ENCODE measurements around the gene NFIX. TPM values are rescaled to one million over a fixed set of nuclear protein-coding genes. Genes with fewer than 3 reads are reported as not detected.

Gene NFIX
- total and polyA plus RNA-seq, 2 of the 13 experiments (the other 11 are each of a cell fraction or from before 2014, with no cell fraction given): 3.4 to 5.4 TPM

DNA sequence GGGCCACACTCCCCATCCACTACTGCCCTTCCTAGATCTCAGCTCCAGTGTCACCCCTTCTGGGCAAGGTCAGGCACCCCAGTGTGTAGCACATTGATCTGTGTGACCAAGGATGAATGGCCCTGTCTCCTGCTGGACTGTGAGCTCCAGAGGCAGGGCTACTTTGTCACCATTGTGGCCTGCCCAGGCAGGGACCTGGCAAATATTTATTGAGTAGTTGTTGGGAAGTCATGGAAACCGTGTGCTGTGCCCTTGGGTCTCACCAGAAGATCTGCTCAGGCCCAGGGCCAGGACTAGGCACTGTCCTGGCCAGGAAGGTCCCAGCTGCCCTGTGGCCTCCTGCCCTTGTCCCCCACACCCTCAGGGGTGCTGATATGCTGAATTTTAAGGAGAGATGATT, 133.3 kb downstream of the NFIX start (continued):
- TF ChIP-seq, protein P1, sequence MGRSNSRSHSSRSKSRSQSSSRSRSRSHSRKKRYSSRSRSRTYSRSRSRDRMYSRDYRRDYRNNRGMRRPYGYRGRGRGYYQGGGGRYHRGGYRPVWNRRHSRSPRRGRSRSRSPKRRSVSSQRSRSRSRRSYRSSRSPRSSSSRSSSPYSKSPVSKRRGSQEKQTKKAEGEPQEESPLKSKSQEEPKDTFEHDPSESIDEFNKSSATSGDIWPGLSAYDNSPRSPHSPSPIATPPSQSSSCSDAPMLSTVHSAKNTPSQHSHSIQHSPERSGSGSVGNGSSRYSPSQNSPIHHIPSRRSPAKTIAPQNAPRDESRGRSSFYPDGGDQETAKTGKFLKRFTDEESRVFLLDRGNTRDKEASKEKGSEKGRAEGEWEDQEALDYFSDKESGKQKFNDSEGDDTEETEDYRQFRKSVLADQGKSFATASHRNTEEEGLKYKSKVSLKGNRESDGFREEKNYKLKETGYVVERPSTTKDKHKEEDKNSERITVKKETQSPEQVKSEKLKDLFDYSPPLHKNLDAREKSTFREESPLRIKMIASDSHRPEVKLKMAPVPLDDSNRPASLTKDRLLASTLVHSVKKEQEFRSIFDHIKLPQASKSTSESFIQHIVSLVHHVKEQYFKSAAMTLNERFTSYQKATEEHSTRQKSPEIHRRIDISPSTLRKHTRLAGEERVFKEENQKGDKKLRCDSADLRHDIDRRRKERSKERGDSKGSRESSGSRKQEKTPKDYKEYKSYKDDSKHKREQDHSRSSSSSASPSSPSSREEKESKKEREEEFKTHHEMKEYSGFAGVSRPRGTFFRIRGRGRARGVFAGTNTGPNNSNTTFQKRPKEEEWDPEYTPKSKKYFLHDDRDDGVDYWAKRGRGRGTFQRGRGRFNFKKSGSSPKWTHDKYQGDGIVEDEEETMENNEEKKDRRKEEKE (IDR thresholded peaks at IDR 0.05): no peak
- TF ChIP-seq, protein P2, sequence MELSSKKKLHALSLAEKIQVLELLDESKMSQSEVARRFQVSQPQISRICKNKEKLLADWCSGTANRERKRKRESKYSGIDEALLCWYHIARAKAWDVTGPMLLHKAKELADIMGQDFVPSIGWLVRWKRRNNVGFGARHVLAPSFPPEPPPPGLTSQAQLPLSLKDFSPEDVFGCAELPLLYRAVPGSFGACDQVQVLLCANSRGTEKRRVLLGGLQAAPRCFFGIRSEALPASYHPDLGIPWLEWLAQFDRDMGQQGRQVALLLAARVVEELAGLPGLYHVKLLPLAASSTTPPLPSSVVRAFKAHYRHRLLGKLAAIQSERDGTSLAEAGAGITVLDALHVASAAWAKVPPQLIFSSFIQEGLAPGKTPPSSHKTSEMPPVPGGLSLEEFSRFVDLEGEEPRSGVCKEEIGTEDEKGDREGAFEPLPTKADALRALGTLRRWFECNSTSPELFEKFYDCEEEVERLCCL (CRISPR knock-in tag; IDR thresholded peaks at IDR 0.05; ENCODE audit: borderline replicate concordance): no peak
- TF ChIP-seq ZNF292 (CRISPR knock-in tag; IDR thresholded peaks at IDR 0.05; ENCODE audit: borderline replicate concordance, low read depth): no peak
- TF ChIP-seq NR2F6 (IDR thresholded peaks at IDR 0.05): peak; percentile 85; the same call in 1 of the 2 replicates
- peak; percentile 92 for TF ChIP-seq NR2F6 (CRISPR knock-in tag; IDR thresholded peaks at IDR 0.05)
- TF ChIP-seq NCOA5 (CRISPR knock-in tag; IDR thresholded peaks at IDR 0.05): no peak
- peak; percentile 26; the same call in 1 of the 2 replicates for TF ChIP-seq ZNF556 (CRISPR knock-in tag; IDR thresholded peaks at IDR 0.05; ENCODE audit: borderline replicate concordance)
- TF ChIP-seq HDAC2 (CRISPR knock-in tag; IDR thresholded peaks at IDR 0.05): peak; percentile 67; the same call in 1 of the 2 replicates
- TF ChIP-seq ZNF790 (CRISPR knock-in tag; IDR thresholded peaks at IDR 0.05; ENCODE audit: borderline replicate concordance): no peak
- TF ChIP-seq, protein P3, sequence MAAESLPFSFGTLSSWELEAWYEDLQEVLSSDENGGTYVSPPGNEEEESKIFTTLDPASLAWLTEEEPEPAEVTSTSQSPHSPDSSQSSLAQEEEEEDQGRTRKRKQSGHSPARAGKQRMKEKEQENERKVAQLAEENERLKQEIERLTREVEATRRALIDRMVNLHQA (CRISPR knock-in tag; IDR thresholded peaks at IDR 0.05): no peak
- TF ChIP-seq ZNF256 (CRISPR knock-in tag; conservative IDR thresholded peaks at IDR 0.05): no peak
- TF ChIP-seq SOX6 (IDR thresholded peaks at IDR 0.05): no peak
- peak; percentile 79 for TF ChIP-seq SOX6 (CRISPR knock-in tag; IDR thresholded peaks at IDR 0.05)
- no peak for TF ChIP-seq ZNF335 (CRISPR knock-in tag; IDR thresholded peaks at IDR 0.05)
- peak; percentile 52; the same call in 1 of the 2 replicates for TF ChIP-seq ZNF331 (CRISPR knock-in tag; IDR thresholded peaks at IDR 0.05)
- no peak for TF ChIP-seq ZNF329 (CRISPR knock-in tag; IDR thresholded peaks at IDR 0.05; ENCODE audit: low read depth)
- no peak for TF ChIP-seq ZNF768 (CRISPR knock-in tag; IDR thresholded peaks at IDR 0.05)
- TF ChIP-seq ZNF12 (CRISPR knock-in tag; IDR thresholded peaks at IDR 0.05): no peak
- TF ChIP-seq, protein P4, sequence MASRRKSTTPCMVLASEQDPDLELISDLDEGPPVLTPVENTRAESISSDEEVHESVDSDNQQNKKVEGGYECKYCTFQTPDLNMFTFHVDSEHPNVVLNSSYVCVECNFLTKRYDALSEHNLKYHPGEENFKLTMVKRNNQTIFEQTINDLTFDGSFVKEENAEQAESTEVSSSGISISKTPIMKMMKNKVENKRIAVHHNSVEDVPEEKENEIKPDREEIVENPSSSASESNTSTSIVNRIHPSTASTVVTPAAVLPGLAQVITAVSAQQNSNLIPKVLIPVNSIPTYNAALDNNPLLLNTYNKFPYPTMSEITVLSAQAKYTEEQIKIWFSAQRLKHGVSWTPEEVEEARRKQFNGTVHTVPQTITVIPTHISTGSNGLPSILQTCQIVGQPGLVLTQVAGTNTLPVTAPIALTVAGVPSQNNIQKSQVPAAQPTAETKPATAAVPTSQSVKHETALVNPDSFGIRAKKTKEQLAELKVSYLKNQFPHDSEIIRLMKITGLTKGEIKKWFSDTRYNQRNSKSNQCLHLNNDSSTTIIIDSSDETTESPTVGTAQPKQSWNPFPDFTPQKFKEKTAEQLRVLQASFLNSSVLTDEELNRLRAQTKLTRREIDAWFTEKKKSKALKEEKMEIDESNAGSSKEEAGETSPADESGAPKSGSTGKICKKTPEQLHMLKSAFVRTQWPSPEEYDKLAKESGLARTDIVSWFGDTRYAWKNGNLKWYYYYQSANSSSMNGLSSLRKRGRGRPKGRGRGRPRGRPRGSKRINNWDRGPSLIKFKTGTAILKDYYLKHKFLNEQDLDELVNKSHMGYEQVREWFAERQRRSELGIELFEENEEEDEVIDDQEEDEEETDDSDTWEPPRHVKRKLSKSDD (CRISPR knock-in tag; IDR thresholded peaks at IDR 0.05; ENCODE audit: low read depth): no peak
- TF ChIP-seq ZNF619 (CRISPR knock-in tag; IDR thresholded peaks at IDR 0.05): no peak; the same call in 1 of the 2 replicates
- TF ChIP-seq SIX4 (CRISPR knock-in tag; IDR thresholded peaks at IDR 0.05): peak; percentile 15; the same call in 1 of the 2 replicates
- TF ChIP-seq ZNF234 (CRISPR knock-in tag; conservative IDR thresholded peaks at IDR 0.05): no peak
- TF ChIP-seq ZNF484 (CRISPR knock-in tag; IDR thresholded peaks at IDR 0.05; ENCODE audit: borderline replicate concordance, low read depth): no peak
- TF ChIP-seq ZNF496 (CRISPR knock-in tag; IDR thresholded peaks at IDR 0.05; ENCODE audit: insufficient replicate concordance): no peak
- TF ChIP-seq PHF8 (CRISPR knock-in tag; IDR thresholded peaks at IDR 0.05): no peak
